Heart right ventricle (tissue), 16 donors: ENCODE results near the gene IL18R1. TPM values are rescaled to one million over a fixed set of nuclear protein-coding genes. Genes with fewer than 3 reads are reported as not detected.

Source experiments
- ATAC-seq, 8 donors: fragments of 200-7000 bp; cut with Tn5 transposase; one replicate each; pipeline ENCODE4 v1.9.1; 2020; ENCODE audit warnings: mild to moderate bottlenecking in 8 of 8, moderate library complexity in 8 of 8, moderate number of reproducible peaks in 1 of 8
- DNase-seq, 2 donors: peaks; one replicate each; pipeline ENCODE4 v3.0.0-alpha.2; 2020
- H3K27ac ChIP-seq, 10 donors: fragments of 200-600 bp; sonication (generic) in 2 of 10; one replicate each; pipeline versions ENCODE4 v1.5.0 to v1.8.0; 2020 to 2022; ENCODE audit warnings: mild to moderate bottlenecking in 3 of 10
- H3K27me3 ChIP-seq, 7 donors: fragments of 200-600 bp; one replicate each; pipeline ENCODE4 v1.8.0; 2021 to 2022; ENCODE audit warnings: mild to moderate bottlenecking in 2 of 7
- H3K36me3 ChIP-seq, 9 donors: fragments of 200-600 bp; sonication (generic) in 1 of 9; one replicate each; pipeline versions ENCODE4 v1.5.0 to v1.8.0; 2020 to 2022; ENCODE audit warnings: mild to moderate bottlenecking in 2 of 9
- H3K4me1 ChIP-seq, 9 donors: fragments of 200-600 bp; sonication (generic) in 1 of 9; one replicate each; pipeline versions ENCODE4 v1.5.0 to v1.8.0; 2020 to 2022; ENCODE audit warnings: mild to moderate bottlenecking in 4 of 9
- H3K4me3 ChIP-seq, 10 donors: fragments of 200-600 bp; sonication (generic) in 2 of 10; one replicate each; pipeline versions ENCODE4 v1.5.0 to v1.8.0; 2020 to 2022; ENCODE audit warnings: mild to moderate bottlenecking in 7 of 10, moderate library complexity in 2 of 10
- H3K9me3 ChIP-seq, 11 donors: fragments of 200-600 bp in 10 of 11; sonication (generic) in 2 of 11; one replicate each; pipeline versions ENCODE4 v1.5.0 to v1.8.0; 2013 to 2022; ENCODE audit warnings: mild to moderate bottlenecking in 2 of 11, control low read depth in 1 of 11, moderate library complexity in 1 of 11
- CTCF ChIP-seq, 9 donors: fragments of 200-600 bp; sonication (generic) in 2 of 9; IDR thresholded peaks; one replicate each; pipeline versions ENCODE4 v1.5.0 to v1.8.0; 2021 to 2022; ENCODE audit warnings: antibody characterized with exemption in 9 of 9, mild to moderate bottlenecking in 5 of 9, moderate library complexity in 1 of 9
- WGBS, 2 donors: extraction: QIAGEN DNeasy Blood & Tissue Kit; methylation state at CpG; one replicate each; pipeline ENCODE4 v1.1.7; 2013; ENCODE audit warnings: inconsistent platforms in 1 of 2; 5-methylcytosine and 5-hydroxymethylcytosine counted together
- intact Hi-C, 10 donors: fragments of 100-400 bp; cut with DNase I; formaldehyde crosslinking; loops; one replicate each; pipeline versions ENCODE4 v1.11.1 to v1.14.2; 2022
- polyA plus RNA-seq, 2 donors: library from polyadenylated mRNA; stranded (reverse); fragments of 200-250 nt; gene quantifications; one replicate each; pipeline ENCODE4 v1.2.3, GENCODE V29; 2013
- total RNA-seq, 10 donors: library from RNA; stranded (reverse); fragmentation: NEBNext Ultra II Directional in 3 of 10; extraction: Animal tissue kit (Norgen Biotek cat#: 25700) in 3 of 10; gene quantifications; one replicate each; pipeline versions ENCODE4 v1.2.1 to v1.2.4, GENCODE V29; 2021 to 2023
- donor health status: Arrhythmogenic right ventricular cardiomyopathy.
- donor health status: ischemic (EF 13 %, LVEDD 7.1; RV severe dilation, severe dysfunction).
- donor health status: healthy with polysubstance abuse.
- donor health status: DM: no; HTN: yes; CAD: no.
- donor health status: DM: no; HTN: no; CAD: no.
- donor health status: ischemic (EF 25% LVEDD 6.9; RV normal size, moderate dysfunction).
- donor health status: ischemic (EF 25% LVEDD 5.7; RV mildly dilated, moderate dysfunction).
- donor health status: healthy.
- donor health status: DM: yes; HTN: yes; CAD: no.
- donor health status: Ischemic cardiomyopathy.
- donor health status: ischemic (EF 35%, LVEDD 5.7; RV mildly dilated, moderate dysfunction).
- donor health status: nonischemic (EF 11% LVEDD 7.7; RV severe dilation, severe dysfunction).
- donor health status: DM: yes; HTN: yes; CAD: no.
- donor health status: PGD.
- donor health status: ischemic (EF 29% LVEDD 5.4; RV normal size, mild dysfunction).
- donor health status: nonischemic (EF 23%, LVEDD 6.1; RV moderate dilation, normal function).

IL18R1 gene
- total and polyA plus RNA-seq, 12 donors, result 0.06 to 4.9 (median 1.2) TPM

DNA sequence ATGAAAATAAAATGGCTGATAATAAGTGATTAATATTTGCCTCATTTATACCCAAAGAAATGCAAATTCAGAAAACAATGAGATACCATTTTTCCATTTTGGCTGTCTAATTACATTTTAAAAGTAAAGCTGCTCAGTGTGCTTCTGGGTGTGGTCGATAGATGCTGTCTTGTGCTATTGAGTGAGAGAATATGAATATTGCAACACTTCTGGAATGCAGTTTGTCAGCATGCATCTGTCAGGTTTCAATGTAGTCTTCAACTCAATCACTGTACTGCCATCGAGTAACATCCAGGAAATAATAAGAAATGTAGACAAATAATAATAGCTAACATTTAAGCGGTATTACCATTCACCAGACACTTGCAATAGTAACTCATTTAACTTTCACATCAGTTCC is 3.9 kb downstream of the IL18R1 start:
- DNase-seq (no peak), ATAC-seq (no peak)
- intact Hi-C loops, result loop anchor here in 9 of 10 donors (5.0 to 10.0 kb wide), 13 partner anchors 83 to 475 kb away; no protein-coding TSS in a partner anchor
- H3K36me3 ChIP-seq, result peaks cover 0 to 24% (median 0%) of the 10 kb centered on the region in 9 donors
- no peaks in the 10 kb centered on the region for H3K9me3 ChIP-seq
- peaks cover 0 to 40% (median 5%) of the 10 kb centered on the region in 9 donors for H3K4me1 ChIP-seq
- H3K4me3 ChIP-seq, result no peak overlapping the region
- H3K27ac ChIP-seq, result no peak overlapping the region
- no peak for TF ChIP-seq CTCF (IDR thresholded peaks at IDR 0.05)
- WGBS, 2 donors, result 87 to 89% methylated on average over 3 of the region's 3 CpGs
- peaks cover 0 to 7% (median 0%) of the 10 kb centered on the region in 7 donors for H3K27me3 ChIP-seq

GRCh38 chr2:102361632-102362241 is 6.1 kb downstream of the IL18R1 start:
- no peaks in the 10 kb centered on the region for H3K27me3 ChIP-seq
- peaks cover 0 to 22% (median 0%) of the 10 kb centered on the region in 9 donors for H3K4me1 ChIP-seq
- H3K27ac ChIP-seq, result no peak overlapping the region
- H3K4me3 ChIP-seq, result no peak overlapping the region
- DNase-seq (no peak), ATAC-seq (no peak)
- H3K9me3 ChIP-seq, result peaks cover 0 to 17% (median 15%) of the 10 kb centered on the region in 11 donors
- WGBS, 2 donors, result 73 to 86% methylated on average over 5 of the region's 5 CpGs
- H3K36me3 ChIP-seq, result peaks cover 0 to 39% (median 0%) of the 10 kb centered on the region in 9 donors
- intact Hi-C loops, result loop anchor here in 3 of 10 donors (10.0 kb wide), 3 partner anchors 57 to 347 kb away; no protein-coding TSS in a partner anchor
- no peak for TF ChIP-seq CTCF (IDR thresholded peaks at IDR 0.05)

- peaks cover 0 to 46% (median 0%) of the 10 kb centered on the region in 9 donors for H3K36me3 ChIP-seq
- peaks cover 0 to 5% (median 0%) of the 10 kb centered on the region in 9 donors for H3K4me1 ChIP-seq
- ATAC-seq (no peak), DNase-seq (no peak)
- H3K9me3 ChIP-seq, result peaks cover 0 to 24% (median 16%) of the 10 kb centered on the region in 11 donors
- H3K4me3 ChIP-seq, result no peak overlapping the region
- H3K27me3 ChIP-seq, result no peaks in the 10 kb centered on the region
- no peak overlapping the region for H3K27ac ChIP-seq
- WGBS, 2 donors, result 89% methylated on average over 1 of the region's 1 CpG
- intact Hi-C loops, result loop anchor here in 3 of 10 donors (10.0 kb wide), 3 partner anchors 61 to 351 kb away; no protein-coding TSS in a partner anchor
- TF ChIP-seq CTCF (IDR thresholded peaks at IDR 0.05), result no peak
These were observed 10.2 kb downstream of the IL18R1 start for GRCh38 chr2:102365763-102366162.

DNA sequence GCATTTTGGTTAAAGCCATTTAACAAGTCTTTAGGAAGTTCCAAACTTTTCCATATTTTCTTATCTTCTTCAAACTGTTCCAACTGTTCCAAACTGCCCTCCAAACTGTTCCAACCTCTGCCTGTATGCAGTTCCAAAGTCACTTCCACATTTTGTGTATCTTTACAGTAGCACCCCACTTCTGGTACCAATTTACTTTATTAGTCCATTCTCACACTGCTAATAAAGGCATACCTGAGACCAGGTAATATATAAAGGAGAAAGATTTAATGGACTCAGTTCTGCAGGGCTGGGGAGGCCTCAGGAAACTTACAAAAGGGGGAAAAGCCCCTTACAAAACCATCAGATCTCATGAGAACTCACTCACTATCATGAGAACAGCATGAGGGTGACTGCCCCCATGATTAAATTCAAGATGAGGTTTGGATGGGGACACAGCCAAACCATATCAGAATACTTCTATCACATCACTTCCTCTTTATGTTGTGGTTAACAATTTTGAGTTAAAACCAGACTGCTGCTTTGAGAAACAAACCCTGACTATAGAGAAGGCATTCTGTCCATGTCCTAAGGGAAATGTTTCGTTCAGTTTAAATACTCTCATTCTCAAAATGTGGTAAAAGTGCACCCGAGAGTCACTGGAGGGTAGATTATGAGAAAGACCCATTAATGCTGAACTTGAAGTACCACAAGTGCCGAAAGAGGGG is 11.0 kb downstream of the IL18R1 start:
- no peak for TF ChIP-seq CTCF (IDR thresholded peaks at IDR 0.05)
- ATAC-seq, result no peak

More for the DNA sequence above, 11.0 kb downstream of the IL18R1 start:
- Histone ChIP-seq H3K4me3 (no peak overlapping the region), H3K27me3 (no peaks in the 10 kb centered on the region), H3K9me3 (peaks cover 0 to 24% (median 16%) of the 10 kb centered on the region in 11 donors), H3K27ac (peak overlapping the region in 1 of 10 donors; percentile 48), H3K36me3 (peaks cover 0 to 46% (median 0%) of the 10 kb centered on the region in 9 donors), H3K4me1 (peaks cover 0 to 5% (median 0%) of the 10 kb centered on the region in 9 donors)
- intact Hi-C loops, result loop anchor here in 3 of 10 donors (10.0 kb wide), 3 partner anchors 62 to 352 kb away; no protein-coding TSS in a partner anchor
- WGBS, 2 donors, result 84 to 88% methylated on average over 3 of the region's 3 CpGs
- DNase-seq, result no peak
